Pulmonary artery endothelial cell (primary cell): ENCODE data around the gene HEPACAM. TPM values are rescaled to one million over a fixed set of nuclear protein-coding genes. Genes with fewer than 3 reads are reported as not detected.
"Not testable (repeated sequence)": the region's sequence is repeated elsewhere in the genome, so short reads cannot be mapped to it uniquely, and the experiment has no call there.

ENCODE experiments used
- DNase-seq: peaks from one replicate; pipeline ENCODE4 v3.0.0-alpha.2; 2011; ENCODE audit warnings: low read depth, low spot score
- total RNA-seq: library from RNA; depleted of rRNA; stranded (reverse); fragments of >200 nt; gene quantifications from 2 replicates; pipeline ENCODE4 v1.2.3, GENCODE V29; 2014

Gene HEPACAM
- total RNA-seq, result not detected in 2 replicates

GRCh38 chr11:124935548-124936514, at the start of gene HEPACAM:
TSS of gene HEPACAM (minus strand) at chr11:124936047. CDS start at chr11:124936006, 41 bp downstream.
- DNase-seq, result no peak

GRCh38 chr11:124984512-124984854, 48.6 kb upstream of the HEPACAM start:
- no peak for DNase-seq

DNA sequence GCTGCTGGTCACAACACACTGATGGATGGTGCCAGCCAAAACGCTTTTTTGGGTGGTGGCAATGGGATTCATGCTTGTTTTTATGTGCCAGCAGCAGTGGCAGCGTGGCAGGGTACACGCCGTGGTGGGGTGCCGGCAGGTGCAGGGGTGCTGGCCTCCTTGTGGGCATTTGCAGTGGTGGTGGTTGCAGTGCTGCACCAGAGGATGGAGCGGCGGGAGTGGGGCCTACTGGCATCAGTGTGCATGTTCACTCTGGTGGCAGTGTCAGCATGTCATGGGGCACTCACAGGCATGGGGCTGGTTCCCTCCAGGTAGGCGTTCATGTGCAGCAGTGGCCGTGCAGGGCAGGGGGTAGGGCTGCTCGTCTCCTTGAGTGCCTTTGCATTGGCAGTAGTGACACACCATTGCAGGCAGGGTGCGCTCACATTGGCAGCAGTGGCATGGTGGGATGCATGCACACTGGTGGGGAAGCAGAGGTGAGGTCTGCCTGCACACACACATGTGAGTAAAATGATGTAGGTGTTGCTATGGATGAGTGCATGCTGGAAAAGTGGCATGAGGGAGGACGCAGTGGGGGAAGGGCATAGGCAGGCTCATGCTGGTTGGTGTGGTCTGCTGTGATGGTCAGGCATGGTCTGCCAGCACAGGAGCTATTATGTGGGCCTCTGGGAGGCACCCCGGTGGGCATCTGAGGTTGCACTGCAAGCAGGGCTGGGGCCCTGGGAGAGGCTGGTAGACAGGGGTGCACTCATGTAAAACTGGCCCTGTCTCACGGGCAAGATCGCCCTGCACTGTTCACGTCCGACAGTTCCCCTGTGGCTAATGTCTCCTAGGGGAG, 48.0 kb upstream of the HEPACAM start:
- DNase-seq, result no peak

GRCh38 chr11:124982043-124982442, 46.2 kb upstream of the HEPACAM start:
- DNase-seq, result no peak

GRCh38 chr11:124978316-124978715, 42.5 kb upstream of the HEPACAM start:
- no peak for DNase-seq

DNA sequence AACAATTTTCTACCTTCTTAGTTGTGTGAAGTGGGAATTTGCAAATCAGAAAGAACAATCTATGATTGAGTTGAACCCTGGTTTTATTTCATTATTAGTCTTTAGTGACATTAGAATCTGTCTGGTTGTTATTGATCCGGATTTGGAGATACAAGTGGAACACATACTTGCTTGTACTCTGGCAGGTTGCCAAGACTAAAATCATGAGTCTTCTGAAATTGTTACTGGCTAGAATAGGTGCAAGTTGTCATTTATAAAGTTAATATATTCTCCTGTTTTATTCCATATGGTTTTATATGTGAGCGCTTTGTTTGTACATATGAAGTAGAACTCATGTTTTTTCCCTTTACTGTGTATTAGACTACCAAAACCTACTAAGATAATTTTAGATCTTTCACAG, 41.2 kb upstream of the HEPACAM start:
- no peak for DNase-seq

- DNase-seq, result no peak
Observed at GRCh38 chr11:124976531-124976930, 40.7 kb upstream of the HEPACAM start.

GRCh38 chr11:124971810-124972209, 36.0 kb upstream of the HEPACAM start:
- DNase-seq, result no peak

DNA sequence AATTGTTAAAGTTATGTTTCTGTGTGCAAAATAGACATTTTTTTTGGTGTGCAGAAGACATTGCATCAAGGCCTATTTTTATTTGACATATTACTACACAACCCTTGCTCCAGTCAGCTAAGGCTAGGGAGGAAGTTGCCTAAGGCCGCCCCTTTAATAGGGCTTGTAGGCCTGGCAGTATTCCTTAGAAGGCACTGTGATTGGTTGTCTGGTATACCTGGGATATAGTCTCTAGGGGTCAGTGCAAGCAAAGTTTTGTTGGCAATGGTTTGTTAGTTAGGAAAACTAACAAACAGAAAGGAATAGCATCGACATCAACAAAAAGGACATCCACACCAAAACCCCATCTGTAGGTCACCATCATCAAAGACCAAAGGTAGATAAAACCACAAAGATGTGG, 35.1 kb upstream of the HEPACAM start:
- DNase-seq, result no peak

DNA sequence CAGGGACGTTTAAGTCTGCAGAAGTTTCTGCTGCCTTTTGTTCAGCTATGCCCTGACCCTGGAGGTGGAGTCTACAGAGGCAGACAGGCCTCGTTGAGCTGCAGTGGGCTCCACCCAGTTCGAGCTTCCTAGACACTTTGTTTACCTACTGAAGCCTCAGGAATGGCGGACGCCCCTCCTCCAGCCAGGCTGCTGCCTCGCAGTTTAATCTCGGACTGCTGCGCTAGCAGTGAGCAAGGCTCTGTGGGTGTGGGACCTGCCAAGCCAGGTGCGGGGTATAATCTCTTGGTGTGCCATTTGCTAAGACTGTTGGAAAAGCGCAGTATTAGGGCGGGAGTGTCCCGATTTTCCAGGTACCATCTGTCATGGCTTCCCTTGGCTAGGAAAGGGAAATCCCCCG, 32.4 kb upstream of the HEPACAM start:
- DNase-seq, result not testable (repeated sequence)

DNA sequence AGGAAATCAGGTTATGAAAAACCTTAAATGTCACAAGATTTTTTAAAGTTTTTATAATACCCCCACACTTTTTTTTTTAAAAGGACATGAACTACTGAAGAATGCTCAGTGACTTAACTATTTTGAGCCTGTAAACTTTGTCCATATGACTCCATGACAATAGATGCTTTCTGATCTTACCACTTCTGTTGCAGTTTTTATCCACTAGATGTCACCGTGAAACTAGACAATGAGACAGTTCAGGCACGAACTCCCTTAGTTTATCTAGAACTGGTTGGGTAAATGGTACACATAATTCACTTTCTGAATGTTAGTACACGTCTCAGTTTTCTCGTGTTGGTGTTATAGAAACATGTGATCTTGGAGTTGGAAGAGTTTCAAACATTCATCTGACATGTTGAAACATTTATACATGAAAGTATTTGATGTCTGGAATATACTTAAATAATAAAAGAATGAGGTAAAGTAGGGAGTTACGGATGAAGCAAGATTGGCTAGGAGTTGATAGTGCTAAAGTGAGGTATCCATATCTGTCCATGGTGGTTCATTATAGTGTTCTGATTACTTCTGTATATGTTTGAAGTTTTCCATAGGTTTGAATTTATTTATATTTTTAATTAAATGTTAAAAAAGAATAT, 26.2 kb upstream of the HEPACAM start:
- peak; percentile 56 for DNase-seq

DNA sequence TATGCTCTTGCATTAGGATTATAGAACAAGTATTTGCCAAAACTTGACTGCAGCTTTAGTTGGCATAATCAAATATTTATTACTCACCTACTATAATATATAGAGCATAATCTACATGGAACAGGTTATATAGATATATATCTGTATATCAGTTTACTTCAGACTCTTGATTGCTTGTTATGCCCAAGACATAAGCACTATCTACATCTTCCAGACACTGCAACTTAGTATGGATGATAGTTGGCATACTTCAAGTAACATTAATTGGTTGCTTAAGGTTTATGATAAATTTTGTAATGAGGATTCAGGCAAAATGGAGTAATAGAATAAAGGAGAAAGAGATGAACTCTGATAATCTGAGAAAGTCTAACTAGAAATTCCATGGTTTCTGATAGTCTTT, 19.2 kb upstream of the HEPACAM start:
- no peak for DNase-seq

- DNase-seq, result no peak
Observed at GRCh38 chr11:124954590-124954955, 18.7 kb upstream of the HEPACAM start.

GRCh38 chr11:124953753-124954589, 18.1 kb upstream of the HEPACAM start, which contains the start of gene CCDC15:
TSS of gene CCDC15 (plus strand) at chr11:124954202. CDS start at chr11:124954733, 531 bp downstream.
- DNase-seq, result peak; percentile 91

DNA sequence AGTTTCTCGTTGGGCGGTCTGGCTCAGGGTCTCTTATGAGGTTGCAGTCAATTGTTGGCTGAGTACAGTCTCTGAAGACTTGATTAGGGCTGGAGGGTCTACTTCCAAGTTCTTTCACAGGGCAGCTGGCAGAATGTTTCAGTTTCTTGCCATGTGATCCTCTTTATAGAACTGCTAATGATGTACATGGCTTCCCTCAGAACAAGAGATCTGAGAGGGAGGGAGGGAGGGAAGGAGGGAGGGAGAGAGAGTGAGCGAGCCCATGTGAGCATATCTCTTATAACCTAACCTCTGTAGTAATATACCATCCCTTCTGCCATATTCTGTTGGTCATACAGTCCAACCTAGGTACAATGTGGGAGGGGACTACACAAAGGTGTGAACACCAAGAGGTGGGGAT, 15.5 kb upstream of the HEPACAM start:
- no peak for DNase-seq

GRCh38 chr11:124950601-124951330, 14.9 kb upstream of the HEPACAM start:
- DNase-seq, result no peak

- no peak for DNase-seq
Observed at GRCh38 chr11:124946735-124947141, 10.9 kb upstream of the HEPACAM start.

- DNase-seq, result no peak
Observed at GRCh38 chr11:124945826-124946225, 10.0 kb upstream of the HEPACAM start.

DNA sequence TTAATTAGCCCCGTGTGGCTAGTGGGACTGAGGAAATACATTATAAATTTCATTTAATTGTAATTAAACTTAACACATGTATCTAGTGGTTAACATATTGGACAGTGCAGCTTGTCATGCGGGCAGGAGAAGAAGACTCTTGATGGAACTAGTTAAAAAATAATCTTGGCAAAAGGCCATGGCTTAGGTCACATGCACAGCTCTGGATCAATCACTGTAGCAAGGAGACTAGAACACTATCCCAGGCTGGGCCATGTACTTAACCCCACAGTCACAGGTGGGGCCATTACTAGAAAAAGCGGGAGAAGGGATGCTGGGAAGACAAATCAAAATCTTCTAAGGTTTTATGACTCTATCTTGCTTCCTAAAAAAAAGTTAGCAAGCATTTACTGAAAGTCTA, 8.7 kb upstream of the HEPACAM start:
- DNase-seq, result no peak

DNA sequence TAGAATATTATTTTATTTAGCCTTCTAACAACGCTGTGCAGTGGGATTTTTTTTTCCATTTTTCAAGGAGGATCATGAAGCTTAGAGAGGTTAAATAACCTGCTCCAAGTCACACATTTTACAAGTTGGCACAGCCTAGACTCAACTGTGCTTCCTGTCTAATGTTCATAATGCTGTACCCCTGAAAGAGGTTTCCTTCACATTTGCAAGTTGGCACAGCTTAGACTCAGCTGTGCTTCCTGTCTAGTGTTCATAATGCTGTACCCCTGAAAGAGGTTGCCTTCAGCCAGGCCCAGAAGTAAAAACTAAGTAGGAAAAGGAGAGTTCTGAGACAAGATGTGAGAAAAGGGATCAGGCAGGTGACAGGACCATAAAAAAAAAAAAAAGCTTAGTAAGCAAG, 7.9 kb upstream of the HEPACAM start:
- no peak for DNase-seq
